H9 (cell line): Measurements from ENCODE around the gene TMEM51. TPM values are rescaled to one million over a fixed set of nuclear protein-coding genes. Genes with fewer than 3 reads are reported as not detected.

Experiments
- DNase-seq: peaks from one replicate; pipeline ENCODE4 v3.0.0-alpha.2; 2017
- H2AFZ ChIP-seq: one replicate; pipeline ENCODE4 v1.6.1; 2013; ENCODE audit warnings: mild to moderate bottlenecking, low read length, control low read depth, moderate library complexity
- H2AK5ac ChIP-seq: 2 replicates; pipeline ENCODE4 v1.6.1; 2013; ENCODE audit warnings: low read length, control low read depth, mixed read lengths; ENCODE audit not compliant: insufficient read length
- H2BK120ac ChIP-seq: one replicate; pipeline ENCODE4 v1.6.1; 2013; ENCODE audit warnings: low read depth, mild to moderate bottlenecking, low read length, control low read depth, inconsistent platforms; ENCODE audit not compliant: poor library complexity, severe bottlenecking
- H2BK12ac ChIP-seq: 2 replicates; pipeline ENCODE4 v1.6.1; 2013; ENCODE audit warnings: low read length, control low read depth, mixed read lengths, low read depth; ENCODE audit not compliant: insufficient read length
- H2BK15ac ChIP-seq: 2 replicates; pipeline ENCODE4 v1.6.1; 2013; ENCODE audit warnings: low read depth, low read length, control low read depth
- H2BK20ac ChIP-seq: one replicate; pipeline ENCODE4 v1.6.1; 2013; ENCODE audit warnings: low read depth, mild to moderate bottlenecking, low read length, control low read depth, inconsistent platforms; ENCODE audit not compliant: poor library complexity, severe bottlenecking
- H2BK5ac ChIP-seq: 2 replicates; pipeline ENCODE4 v1.6.1; 2013; ENCODE audit warnings: low read length, control low read depth, mixed read lengths; ENCODE audit not compliant: insufficient read length
- H3K14ac ChIP-seq: 2 replicates; pipeline ENCODE4 v1.6.1; 2013; ENCODE audit warnings: low read length, control low read depth; ENCODE audit not compliant: insufficient read depth
- H3K18ac ChIP-seq: 2 replicates; pipeline ENCODE4 v1.6.1; 2013; ENCODE audit warnings: low read depth, mild to moderate bottlenecking, mixed read lengths, low read length, control low read depth; ENCODE audit not compliant: insufficient read length
- H3K23ac ChIP-seq: 2 replicates; pipeline ENCODE4 v1.6.1; 2013; ENCODE audit warnings: low read length, control low read depth, mixed read lengths, low read depth; ENCODE audit not compliant: insufficient read length
- H3K23me2 ChIP-seq: 2 replicates; pipeline ENCODE4 v1.6.1; 2013; ENCODE audit warnings: low read depth, mild to moderate bottlenecking, mixed read lengths, low read length, control low read depth; ENCODE audit not compliant: insufficient read length, poor library complexity, severe bottlenecking
- H3K27ac ChIP-seq: 2 replicates; pipeline ENCODE4 v1.5.1; 2013; ENCODE audit warnings: low read length, control low read depth, mixed read lengths, low read depth; ENCODE audit not compliant: insufficient read length
- H3K27me3 ChIP-seq: 2 replicates; pipeline ENCODE4 v1.6.1; 2013; ENCODE audit warnings: low read length, control low read depth, inconsistent platforms; ENCODE audit not compliant: insufficient read depth
- H3K4ac ChIP-seq: 2 replicates; pipeline ENCODE4 v1.6.1; 2013; ENCODE audit warnings: low read depth, mild to moderate bottlenecking, control low read depth, inconsistent platforms, low read length, moderate library complexity
- H3K4me1 ChIP-seq: 2 replicates; pipeline ENCODE4 v1.6.1; 2013; ENCODE audit warnings: low read length, control low read depth, inconsistent platforms; ENCODE audit not compliant: insufficient read depth
- H3K4me2 ChIP-seq: 2 replicates; pipeline ENCODE4 v1.6.1; 2013; ENCODE audit warnings: low read length, control low read depth, mixed read lengths; ENCODE audit not compliant: insufficient read length, insufficient read depth
- H3K56ac ChIP-seq: 2 replicates; pipeline ENCODE4 v1.6.1; 2013; ENCODE audit warnings: low read depth, mild to moderate bottlenecking, mixed read lengths, low read length, control low read depth; ENCODE audit not compliant: insufficient read length
- H3K79me1 ChIP-seq: 2 replicates; pipeline ENCODE4 v1.6.1; 2013; ENCODE audit warnings: low read depth, mild to moderate bottlenecking, moderate library complexity, low read length, control low read depth, inconsistent platforms; ENCODE audit not compliant: insufficient read depth, poor library complexity, severe bottlenecking
- H3K79me2 ChIP-seq: 2 replicates; pipeline ENCODE4 v1.6.1; 2013; ENCODE audit warnings: low read length, control low read depth, inconsistent platforms; ENCODE audit not compliant: insufficient read depth
- H3K9ac ChIP-seq: 2 replicates; pipeline ENCODE4 v1.6.1; 2013; ENCODE audit warnings: low read length, control low read depth, mixed read lengths; ENCODE audit not compliant: insufficient read length; ENCODE audit errors: extremely low read depth
- H3K9me3 ChIP-seq: one replicate; pipeline ENCODE4 v1.6.1; 2013; ENCODE audit warnings: low read depth, low read length, inconsistent platforms; ENCODE audit not compliant: control insufficient read depth
- H3T11ph ChIP-seq: one replicate; pipeline ENCODE4 v1.6.1; 2013; ENCODE audit warnings: mild to moderate bottlenecking, low read length, control low read depth, inconsistent platforms
- H4K20me1 ChIP-seq: one replicate; pipeline ENCODE4 v1.6.1; 2013; ENCODE audit not compliant: control insufficient read depth, insufficient read length, insufficient read depth
- H4K5ac ChIP-seq: 2 replicates; pipeline ENCODE4 v1.6.1; 2013; ENCODE audit warnings: low read depth, mild to moderate bottlenecking, mixed read lengths, low read length, control low read depth; ENCODE audit not compliant: insufficient read length
- H4K8ac ChIP-seq: replicated peaks from 2 replicates; pipeline ENCODE4 v1.6.1; 2013; ENCODE audit warnings: low read length, control low read depth, mixed read lengths, low read depth; ENCODE audit not compliant: insufficient read length
- H4K91ac ChIP-seq: 2 replicates; pipeline ENCODE4 v1.6.1; 2013; ENCODE audit warnings: low read depth, mild to moderate bottlenecking, moderate library complexity, mixed read lengths, low read length, control low read depth; ENCODE audit not compliant: insufficient read length
- H3K27ac Mint-ChIP-seq, 3 experiments: 2 replicates in 2 of 3; 3 replicates in 1 of 3; pipeline ENCODE4 v1.8.0; 2020 to 2021; ENCODE audit warnings: mixed read lengths in 3 of 3, mild to moderate bottlenecking in 1 of 3, moderate library complexity in 1 of 3
- H3K27me3 Mint-ChIP-seq: 2 replicates; pipeline ENCODE4 v1.8.0; 2021; ENCODE audit warnings: low read depth, mild to moderate bottlenecking, moderate library complexity, mixed read lengths
- H3K36me3 Mint-ChIP-seq, 3 experiments: 2 replicates in 2 of 3; 3 replicates in 1 of 3; pipeline ENCODE4 v1.8.0; 2020 to 2021; ENCODE audit warnings: low read depth in 3 of 3, mixed read lengths in 3 of 3; ENCODE audit not compliant: insufficient read depth in 1 of 3
- H3K4me1 Mint-ChIP-seq, 2 experiments: 2 replicates each; pipeline ENCODE4 v1.8.0; 2020; ENCODE audit warnings: mixed read lengths in 2 of 2
- H3K4me3 Mint-ChIP-seq, 2 experiments: 2 replicates in 1 of 2; 3 replicates in 1 of 2; pipeline ENCODE4 v1.8.0; 2020 to 2021; ENCODE audit warnings: mild to moderate bottlenecking in 2 of 2, mixed read lengths in 2 of 2, moderate library complexity in 1 of 2
- H3K9me3 Mint-ChIP-seq, 2 experiments: 2 replicates in 1 of 2; 3 replicates in 1 of 2; pipeline ENCODE4 v1.8.0; 2020; ENCODE audit warnings: mild to moderate bottlenecking in 2 of 2, mixed read lengths in 2 of 2, moderate library complexity in 1 of 2
- WGBS: extraction: QIAGEN DNeasy Blood & Tissue Kit; methylation state at CpG from one replicate; pipeline ENCODE4 v1.1.7; 2013; ENCODE audit warnings: missing lambda C conversion rate, low lambda C conversion rate, mixed read lengths; ENCODE audit not compliant: insufficient read length; ENCODE audit errors: extremely low coverage; 5-methylcytosine and 5-hydroxymethylcytosine counted together
- total RNA-seq: library from RNA; stranded (reverse); gene quantifications from 2 replicates; pipeline ENCODE4 v1.2.1, GENCODE V29; 2021
- TF ChIP-seq, protein P1 (sequence below): fragments of 200-600 bp; sonication (generic); conservative IDR thresholded peaks from 3 replicates; pipeline ENCODE4 v1.8.0; 2021; ENCODE audit warnings: antibody characterized with exemption, mild to moderate bottlenecking

The TMEM51 gene
- total RNA-seq, 1 experiment from 2014 or later: 4.6 TPM

DNA sequence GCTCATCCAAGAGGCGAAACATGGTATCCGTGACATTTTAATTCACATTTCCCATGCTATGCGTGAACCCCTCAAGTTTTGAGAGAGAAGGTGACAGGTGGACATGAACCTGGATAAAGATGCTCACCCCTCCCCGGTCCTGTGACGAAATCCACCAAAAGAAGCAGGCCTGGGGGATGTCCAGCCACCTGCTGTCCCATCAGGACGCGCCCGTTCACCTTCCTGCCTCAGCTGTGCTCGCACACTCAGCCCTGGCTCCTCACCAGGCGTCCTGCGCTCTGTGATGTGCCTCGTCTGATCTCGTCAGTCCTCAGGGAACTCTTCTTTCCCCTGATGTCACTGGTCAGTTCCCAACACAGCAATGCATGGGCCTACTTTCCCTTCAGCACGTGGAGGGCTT, 103.8 kb downstream of the TMEM51 start:
- Histone ChIP-seq H3K27ac (no peak overlapping the region), H3K23me2 (no peaks in the 10 kb centered on the region), H4K91ac (no peak overlapping the region), H3T11ph (no peak overlapping the region), H3K14ac (no peak overlapping the region), H3K56ac (no peak overlapping the region), H2BK12ac (no peak overlapping the region), H2BK5ac (no peak overlapping the region), H4K8ac (no peak overlapping the region), H4K5ac (no peak overlapping the region), H3K18ac (no peak overlapping the region), H2AK5ac (no peak overlapping the region), H3K23ac (no peak overlapping the region), H3K27me3 (no peaks in the 10 kb centered on the region), H3K4me2 (no peak overlapping the region), H2BK20ac (no peak overlapping the region), H2AFZ (no peak overlapping the region), H3K79me1 (no peaks in the 10 kb centered on the region), H3K79me2 (no peaks in the 10 kb centered on the region), H3K9ac (no peak overlapping the region), H4K20me1 (no peaks in the 10 kb centered on the region), H2BK120ac (no peak overlapping the region), H3K4me1 (no peaks in the 10 kb centered on the region), H3K9me3 (no peaks in the 10 kb centered on the region), H2BK15ac (no peak overlapping the region), H3K4ac (no peak overlapping the region)
- peaks cover 14 to 18% of the 10 kb centered on the region in 2 experiments for H3K4me1 Mint-ChIP-seq
- H3K27ac Mint-ChIP-seq: peak overlapping the region in 1 of 3 experiments; percentile 69; a peak in 1 of 7 replicates
- no peak for DNase-seq
- no CpG with 5 or more reads among the region's 14 CpGs for WGBS
- H3K36me3 Mint-ChIP-seq: no peaks in the 10 kb centered on the region
- H3K27me3 Mint-ChIP-seq: peaks cover 8% of the 10 kb centered on the region
- TF ChIP-seq, protein P1, sequence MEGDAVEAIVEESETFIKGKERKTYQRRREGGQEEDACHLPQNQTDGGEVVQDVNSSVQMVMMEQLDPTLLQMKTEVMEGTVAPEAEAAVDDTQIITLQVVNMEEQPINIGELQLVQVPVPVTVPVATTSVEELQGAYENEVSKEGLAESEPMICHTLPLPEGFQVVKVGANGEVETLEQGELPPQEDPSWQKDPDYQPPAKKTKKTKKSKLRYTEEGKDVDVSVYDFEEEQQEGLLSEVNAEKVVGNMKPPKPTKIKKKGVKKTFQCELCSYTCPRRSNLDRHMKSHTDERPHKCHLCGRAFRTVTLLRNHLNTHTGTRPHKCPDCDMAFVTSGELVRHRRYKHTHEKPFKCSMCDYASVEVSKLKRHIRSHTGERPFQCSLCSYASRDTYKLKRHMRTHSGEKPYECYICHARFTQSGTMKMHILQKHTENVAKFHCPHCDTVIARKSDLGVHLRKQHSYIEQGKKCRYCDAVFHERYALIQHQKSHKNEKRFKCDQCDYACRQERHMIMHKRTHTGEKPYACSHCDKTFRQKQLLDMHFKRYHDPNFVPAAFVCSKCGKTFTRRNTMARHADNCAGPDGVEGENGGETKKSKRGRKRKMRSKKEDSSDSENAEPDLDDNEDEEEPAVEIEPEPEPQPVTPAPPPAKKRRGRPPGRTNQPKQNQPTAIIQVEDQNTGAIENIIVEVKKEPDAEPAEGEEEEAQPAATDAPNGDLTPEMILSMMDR: no peak
- H3K9me3 Mint-ChIP-seq: no peaks in the 10 kb centered on the region; a peak in 1 of 5 replicates
- H3K4me3 Mint-ChIP-seq: no peak overlapping the region
